GM13976 (cell line): ENCODE data around the gene SCUBE1.

Experiments
- DNase-seq: peaks from one replicate; pipeline ENCODE4 v3.0.0; 2012; ENCODE audit warnings: low spot score
- in situ Hi-C: fragments of 300-500 bp; cut with MboI; formaldehyde crosslinking; loops from one replicate; pipeline ENCODE4 v1.12.0; 2022; ENCODE audit warnings: low sequenced_read_pairs, mixed read lengths, inconsistent platforms; ENCODE audit not compliant: unreplicated experiment
- TF ChIP-seq, protein P1 (sequence below): IDR thresholded peaks from 2 replicates; pipeline ENCODE4 v1.5.1; 2012; ENCODE audit warnings: borderline replicate concordance, mild to moderate bottlenecking; ENCODE audit not compliant: insufficient read depth; ENCODE audit errors: extremely low read depth, missing control alignments, control extremely low read depth

SCUBE1 gene

DNA sequence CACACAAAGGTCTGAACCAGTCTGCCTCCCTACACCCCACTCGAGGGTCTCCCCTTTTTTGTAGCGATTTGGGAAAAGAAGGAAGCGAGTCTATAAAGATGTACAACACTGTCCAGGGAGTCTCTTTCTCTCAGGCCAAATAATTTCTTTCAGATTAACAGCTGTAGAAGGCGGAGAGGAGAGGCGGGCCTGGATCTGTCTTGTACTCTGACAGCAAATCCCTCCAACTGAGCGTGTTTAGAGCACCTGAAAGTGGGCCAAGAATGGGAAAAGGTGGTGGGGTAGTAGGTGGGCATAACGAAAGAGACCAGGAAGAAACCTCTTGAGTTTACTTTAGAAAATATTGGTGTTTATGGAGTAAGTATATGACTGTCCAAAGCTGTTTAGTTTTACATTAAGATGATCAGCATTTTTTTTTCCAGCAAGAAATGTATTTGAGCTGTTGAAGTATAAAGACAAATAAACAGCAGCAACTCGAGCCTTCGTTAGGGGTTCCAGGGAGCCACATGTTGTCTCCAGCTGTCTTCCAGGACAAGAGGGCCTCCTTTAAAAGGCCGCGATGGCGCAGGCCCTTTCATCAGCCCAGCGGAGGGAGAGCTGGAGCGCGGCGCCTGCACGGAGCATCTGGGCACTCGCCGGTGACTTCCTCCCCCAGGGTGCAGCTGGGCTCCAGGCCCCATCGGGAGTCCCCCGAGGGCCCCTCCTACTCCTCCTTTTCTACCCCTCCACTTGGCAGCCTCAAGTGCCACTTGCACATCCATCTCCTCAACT lies 34.9 kb downstream of the SCUBE1 start:
- TF ChIP-seq, protein P1, sequence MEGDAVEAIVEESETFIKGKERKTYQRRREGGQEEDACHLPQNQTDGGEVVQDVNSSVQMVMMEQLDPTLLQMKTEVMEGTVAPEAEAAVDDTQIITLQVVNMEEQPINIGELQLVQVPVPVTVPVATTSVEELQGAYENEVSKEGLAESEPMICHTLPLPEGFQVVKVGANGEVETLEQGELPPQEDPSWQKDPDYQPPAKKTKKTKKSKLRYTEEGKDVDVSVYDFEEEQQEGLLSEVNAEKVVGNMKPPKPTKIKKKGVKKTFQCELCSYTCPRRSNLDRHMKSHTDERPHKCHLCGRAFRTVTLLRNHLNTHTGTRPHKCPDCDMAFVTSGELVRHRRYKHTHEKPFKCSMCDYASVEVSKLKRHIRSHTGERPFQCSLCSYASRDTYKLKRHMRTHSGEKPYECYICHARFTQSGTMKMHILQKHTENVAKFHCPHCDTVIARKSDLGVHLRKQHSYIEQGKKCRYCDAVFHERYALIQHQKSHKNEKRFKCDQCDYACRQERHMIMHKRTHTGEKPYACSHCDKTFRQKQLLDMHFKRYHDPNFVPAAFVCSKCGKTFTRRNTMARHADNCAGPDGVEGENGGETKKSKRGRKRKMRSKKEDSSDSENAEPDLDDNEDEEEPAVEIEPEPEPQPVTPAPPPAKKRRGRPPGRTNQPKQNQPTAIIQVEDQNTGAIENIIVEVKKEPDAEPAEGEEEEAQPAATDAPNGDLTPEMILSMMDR: no peak
- in situ Hi-C loops: no loop called here
- no peak for DNase-seq

DNA sequence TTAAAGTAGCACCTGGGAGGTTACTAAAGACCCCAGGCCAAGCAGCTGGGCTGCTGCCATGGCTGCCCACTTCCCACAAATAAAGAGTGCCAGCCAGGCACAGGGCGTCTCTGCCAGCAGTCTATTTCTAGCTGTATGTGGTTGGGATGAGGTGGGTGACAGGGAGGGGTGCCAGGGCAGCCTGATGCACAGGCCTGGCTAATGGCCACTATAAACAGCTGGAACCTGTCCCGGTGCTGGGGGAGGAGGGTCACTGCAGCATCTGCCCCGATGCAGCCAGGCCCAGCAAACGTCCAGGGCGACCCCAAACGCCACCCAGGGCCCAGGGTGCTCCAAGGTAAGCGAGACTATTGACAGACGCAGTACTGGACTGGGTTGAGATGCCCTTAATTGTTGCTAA lies 37.4 kb downstream of the SCUBE1 start:
- TF ChIP-seq, protein P1: no peak
- no peak for DNase-seq
- in situ Hi-C loops: no loop called here

DNA sequence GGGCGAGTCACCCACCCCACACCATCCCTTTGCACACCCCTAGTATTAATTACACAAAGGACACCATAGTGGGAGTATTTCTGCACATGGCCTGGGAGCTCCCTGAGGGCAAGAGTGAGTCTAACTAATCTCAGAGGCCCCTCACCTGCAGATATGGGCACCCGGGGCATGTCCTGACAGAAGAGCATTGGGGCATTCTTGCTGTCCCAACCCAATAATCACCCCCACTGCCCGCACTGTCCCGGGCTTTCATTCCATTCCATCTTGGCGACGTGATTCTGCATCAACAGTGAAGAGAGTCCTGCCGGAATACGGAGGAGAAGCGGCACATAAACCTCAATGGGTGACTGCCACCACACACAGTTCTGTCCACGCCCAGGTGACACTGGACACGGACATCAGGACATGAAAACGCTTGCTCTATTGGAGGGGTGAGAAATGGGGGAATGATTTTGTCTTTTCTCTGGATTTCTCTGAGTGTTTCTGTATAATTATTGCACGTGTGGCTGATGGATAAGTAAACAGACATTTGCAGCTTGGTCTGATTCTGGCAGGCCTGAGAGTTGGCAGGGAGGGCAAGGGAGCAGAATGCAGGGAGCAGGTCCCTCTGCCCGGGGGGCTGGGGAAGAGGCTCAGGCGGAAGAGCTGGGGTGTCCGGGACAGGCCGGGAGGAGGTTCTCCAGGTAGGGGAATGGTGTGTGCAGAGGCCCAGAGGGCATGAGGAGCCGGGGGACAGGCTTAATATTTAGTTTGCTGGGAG lies 38.2 kb downstream of the SCUBE1 start:
- TF ChIP-seq, protein P1: no peak
- DNase-seq: no peak
- in situ Hi-C loops: no loop called here

DNA sequence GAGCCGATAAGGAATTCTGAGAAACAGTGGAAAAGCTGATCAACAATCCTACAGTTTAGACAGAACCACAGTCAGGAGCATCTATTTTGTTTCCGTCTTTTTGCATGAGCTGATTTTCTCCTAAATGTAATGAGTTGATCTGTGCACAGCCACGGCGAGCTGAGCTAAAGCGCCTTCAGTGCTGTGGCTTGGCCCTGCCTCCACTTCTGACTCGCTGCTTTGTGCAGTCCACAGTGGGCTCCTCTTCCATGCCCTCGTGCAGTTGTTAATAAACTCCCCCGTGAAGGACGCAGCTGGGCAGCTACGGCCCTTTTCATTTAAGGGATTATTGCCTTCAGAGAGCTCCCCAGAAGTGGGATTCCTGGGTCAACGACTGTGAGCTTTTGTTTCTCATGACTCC lies 39.4 kb downstream of the SCUBE1 start:
- TF ChIP-seq, protein P1: no peak
- DNase-seq: no peak
- in situ Hi-C loops: no loop called here

DNA sequence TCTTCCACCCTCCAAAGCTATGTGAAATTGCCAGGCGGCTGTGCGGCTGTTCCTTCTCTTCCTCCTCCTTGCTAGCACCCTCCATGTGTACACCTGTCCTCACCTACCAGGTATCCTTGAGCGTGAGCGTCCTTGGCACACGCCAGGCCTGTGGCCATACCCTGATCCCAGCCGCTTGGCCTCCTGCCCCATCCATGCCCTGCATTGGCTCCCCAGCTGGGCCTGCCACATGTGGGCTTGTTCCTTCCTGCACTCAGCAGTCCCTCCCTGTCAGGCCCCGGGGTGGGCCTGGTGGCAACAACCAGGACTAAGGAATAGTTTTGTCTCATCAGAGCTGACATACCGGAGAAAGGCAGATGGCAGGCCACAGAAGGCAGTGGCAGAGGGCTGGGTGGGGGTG lies 40.0 kb downstream of the SCUBE1 start:
- TF ChIP-seq, protein P1: no peak
- DNase-seq: no peak
- in situ Hi-C loops: no loop called here

DNA sequence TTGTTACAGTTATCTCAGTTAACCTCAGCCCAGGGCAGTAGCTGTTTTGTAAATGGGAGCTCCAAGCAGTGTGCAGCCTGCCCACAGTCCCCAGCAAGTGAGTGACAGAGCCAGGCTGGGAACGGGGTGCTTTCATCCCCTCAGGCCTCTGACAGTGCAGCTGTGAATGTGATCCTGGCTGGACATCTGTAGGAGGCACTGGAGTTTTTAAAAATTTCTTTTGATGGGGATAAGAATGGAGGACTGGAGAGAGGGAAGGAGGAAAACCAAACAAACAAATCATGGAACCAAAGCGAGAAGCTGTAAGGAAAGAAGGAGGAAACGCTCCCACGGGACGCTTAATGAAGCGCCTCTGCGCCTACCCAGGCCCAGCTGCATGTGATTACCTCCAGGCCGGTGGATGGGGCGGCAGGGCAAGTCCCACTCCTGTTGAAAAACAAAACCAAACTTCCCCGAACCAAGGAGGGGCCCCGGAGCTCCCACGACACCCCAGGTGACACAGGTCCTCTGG lies 40.6 kb downstream of the SCUBE1 start:
- in situ Hi-C loops: no loop called here
- DNase-seq: no peak
- TF ChIP-seq, protein P1: no peak
